Activated T-helper 9 cell treated with anti-CD3 and anti-CD28 coated beads, Interleukin-2, amount 50 U/mL, for 16 hours (primary cell): ENCODE data around the gene TAF3.
"Not testable (repeated sequence)": the region's sequence is repeated elsewhere in the genome, so short reads cannot be mapped to it uniquely, and the experiment has no call there.

Source experiments
- DNase-seq: peaks from one replicate; pipeline ENCODE4 v3.0.0-alpha.2; 2020; ENCODE audit warnings: low read depth

TAF3 gene

GRCh38 chr10:7971949-7972348, 153.6 kb downstream of the TAF3 start:
- DNase-seq: no peak

GRCh38 chr10:7972367-7972766, 154.1 kb downstream of the TAF3 start:
- no peak for DNase-seq

- no peak for DNase-seq
Observed at GRCh38 chr10:7980196-7980595, 161.9 kb downstream of the TAF3 start.

GRCh38 chr10:7982727-7983126, 164.4 kb downstream of the TAF3 start:
- no peak for DNase-seq

GRCh38 chr10:7984325-7984724, 166.0 kb downstream of the TAF3 start:
- DNase-seq: no peak

- DNase-seq: no peak
Observed at GRCh38 chr10:7984896-7985295, 166.6 kb downstream of the TAF3 start.

GRCh38 chr10:7986851-7987250, 168.5 kb downstream of the TAF3 start:
- no peak for DNase-seq

- no peak for DNase-seq
Observed at GRCh38 chr10:7988989-7989388, 170.7 kb downstream of the TAF3 start.

GRCh38 chr10:7998831-7999230, 180.5 kb downstream of the TAF3 start:
- no peak for DNase-seq

- no peak for DNase-seq
Observed at GRCh38 chr10:8004469-8005000, 186.2 kb downstream of the TAF3 start.

- DNase-seq: no peak
Observed at GRCh38 chr10:8006274-8006999, 188.1 kb downstream of the TAF3 start.

- no peak for DNase-seq
Observed at GRCh38 chr10:8009031-8009430, 190.7 kb downstream of the TAF3 start.

GRCh38 chr10:8013006-8013405, 194.7 kb downstream of the TAF3 start:
- DNase-seq: no peak

- DNase-seq: no peak
Observed at GRCh38 chr10:8013619-8014018, 195.3 kb downstream of the TAF3 start.

- DNase-seq: no peak
Observed at GRCh38 chr10:8014649-8015048, 196.3 kb downstream of the TAF3 start.

- DNase-seq: no peak
Observed at GRCh38 chr10:8017277-8017676, 199.0 kb downstream of the TAF3 start.

- DNase-seq: no peak
Observed at GRCh38 chr10:8023321-8023720, 205.0 kb downstream of the TAF3 start.

- no peak for DNase-seq
Observed at GRCh38 chr10:8023851-8024250, 205.5 kb downstream of the TAF3 start.

- no peak for DNase-seq
Observed at GRCh38 chr10:8026349-8027259, 208.3 kb downstream of the TAF3 start.

- not testable (repeated sequence) for DNase-seq
Observed at GRCh38 chr10:8031211-8031610, 212.9 kb downstream of the TAF3 start.

GRCh38 chr10:8032558-8032957, 214.3 kb downstream of the TAF3 start:
- no peak for DNase-seq

- no peak for DNase-seq
Observed at GRCh38 chr10:8033812-8034465, 215.6 kb downstream of the TAF3 start.
